Endothelial cell of hepatic sinusoid (primary cell): ENCODE results near the gene RNF4.

ENCODE experiments used
- in situ Hi-C: cut with HindIII; loops from 2 replicates; pipeline ENCODE4 v1.10.0; 2017; ENCODE audit warnings: low sequenced_read_pairs

The RNF4 gene

GRCh38 chr4:2436761-2437474, 32.0 kb upstream of the RNF4 start:
- in situ Hi-C loops: no loop called here

GRCh38 chr4:2437475-2438215, 31.3 kb upstream of the RNF4 start:
- in situ Hi-C loops: no loop called here

GRCh38 chr4:2438822-2439718, 29.8 kb upstream of the RNF4 start:
- in situ Hi-C loops: no loop called here

GRCh38 chr4:2441393-2442174, 27.3 kb upstream of the RNF4 start:
- in situ Hi-C loops: no loop called here

- in situ Hi-C loops: no loop called here
Measured at GRCh38 chr4:2442175-2442993, 26.5 kb upstream of the RNF4 start.

- in situ Hi-C loops: no loop called here
Measured at GRCh38 chr4:2443061-2443730, 25.7 kb upstream of the RNF4 start.

GRCh38 chr4:2443956-2444740, 24.8 kb upstream of the RNF4 start:
- in situ Hi-C loops: no loop called here

- in situ Hi-C loops: no loop called here
Measured at GRCh38 chr4:2445130-2445529, 23.8 kb upstream of the RNF4 start.

GRCh38 chr4:2445571-2445970, 23.3 kb upstream of the RNF4 start:
- in situ Hi-C loops: no loop called here

- in situ Hi-C loops: no loop called here
Measured at GRCh38 chr4:2446656-2447564, 22.0 kb upstream of the RNF4 start.

GRCh38 chr4:2448589-2448988, 20.3 kb upstream of the RNF4 start:
- in situ Hi-C loops: no loop called here

- in situ Hi-C loops: no loop called here
Measured at GRCh38 chr4:2449051-2449450, 19.9 kb upstream of the RNF4 start.

GRCh38 chr4:2449511-2450392, 19.2 kb upstream of the RNF4 start:
- in situ Hi-C loops: loop anchor here (5.0 kb wide), 1 partner anchor 48 kb away; no protein-coding TSS in a partner anchor

- in situ Hi-C loops: loop anchor here (5.0 kb wide), 1 partner anchor 47 kb away; no protein-coding TSS in a partner anchor
Measured at GRCh38 chr4:2450394-2451035, 18.4 kb upstream of the RNF4 start.

GRCh38 chr4:2451036-2451520, 17.8 kb upstream of the RNF4 start:
- in situ Hi-C loops: loop anchor here (5.0 kb wide), 1 partner anchor 46 kb away; no protein-coding TSS in a partner anchor
